GM12872 (cell line): ENCODE results near the gene KCNJ6.

Experiments used
- TF ChIP-seq, protein P1 (sequence below): IDR thresholded peaks from 3 replicates; pipeline ENCODE4 v1.5.1; 2011; ENCODE audit warnings: low read depth, mild to moderate bottlenecking, low read length, moderate library complexity; ENCODE audit not compliant: insufficient read depth

Gene KCNJ6

DNA sequence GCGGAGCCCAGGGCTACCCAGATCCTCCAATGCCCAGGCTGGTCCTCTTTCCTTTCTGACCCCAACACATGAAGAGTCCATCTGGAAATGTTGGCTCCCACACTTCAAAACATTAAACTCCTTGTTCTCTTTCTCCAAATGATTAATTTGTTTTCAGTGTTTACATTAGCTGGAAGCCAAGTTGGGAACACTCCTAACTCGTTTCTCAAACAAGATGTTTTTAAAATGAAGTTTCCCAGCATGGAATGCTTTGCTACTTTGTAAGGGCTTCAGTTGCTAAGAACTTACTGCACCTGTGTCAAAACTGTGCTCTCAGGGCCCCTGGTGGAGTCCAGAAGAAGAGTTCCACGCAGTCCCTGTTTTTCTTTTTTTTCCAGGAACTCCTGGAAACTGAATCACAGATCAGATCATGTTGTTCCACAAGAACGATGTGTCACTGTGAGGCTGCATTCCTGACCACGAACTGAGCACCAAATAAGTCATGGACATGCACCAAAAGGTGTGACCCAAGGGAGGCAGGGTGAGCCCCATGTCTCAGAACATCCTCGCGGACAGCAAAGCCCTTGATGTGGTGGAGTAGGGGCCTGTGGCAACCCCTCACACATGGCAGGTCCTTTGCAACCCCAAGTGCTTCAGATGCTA lies 257.3 kb downstream of the KCNJ6 start:
- TF ChIP-seq, protein P1, sequence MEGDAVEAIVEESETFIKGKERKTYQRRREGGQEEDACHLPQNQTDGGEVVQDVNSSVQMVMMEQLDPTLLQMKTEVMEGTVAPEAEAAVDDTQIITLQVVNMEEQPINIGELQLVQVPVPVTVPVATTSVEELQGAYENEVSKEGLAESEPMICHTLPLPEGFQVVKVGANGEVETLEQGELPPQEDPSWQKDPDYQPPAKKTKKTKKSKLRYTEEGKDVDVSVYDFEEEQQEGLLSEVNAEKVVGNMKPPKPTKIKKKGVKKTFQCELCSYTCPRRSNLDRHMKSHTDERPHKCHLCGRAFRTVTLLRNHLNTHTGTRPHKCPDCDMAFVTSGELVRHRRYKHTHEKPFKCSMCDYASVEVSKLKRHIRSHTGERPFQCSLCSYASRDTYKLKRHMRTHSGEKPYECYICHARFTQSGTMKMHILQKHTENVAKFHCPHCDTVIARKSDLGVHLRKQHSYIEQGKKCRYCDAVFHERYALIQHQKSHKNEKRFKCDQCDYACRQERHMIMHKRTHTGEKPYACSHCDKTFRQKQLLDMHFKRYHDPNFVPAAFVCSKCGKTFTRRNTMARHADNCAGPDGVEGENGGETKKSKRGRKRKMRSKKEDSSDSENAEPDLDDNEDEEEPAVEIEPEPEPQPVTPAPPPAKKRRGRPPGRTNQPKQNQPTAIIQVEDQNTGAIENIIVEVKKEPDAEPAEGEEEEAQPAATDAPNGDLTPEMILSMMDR, result no peak

DNA sequence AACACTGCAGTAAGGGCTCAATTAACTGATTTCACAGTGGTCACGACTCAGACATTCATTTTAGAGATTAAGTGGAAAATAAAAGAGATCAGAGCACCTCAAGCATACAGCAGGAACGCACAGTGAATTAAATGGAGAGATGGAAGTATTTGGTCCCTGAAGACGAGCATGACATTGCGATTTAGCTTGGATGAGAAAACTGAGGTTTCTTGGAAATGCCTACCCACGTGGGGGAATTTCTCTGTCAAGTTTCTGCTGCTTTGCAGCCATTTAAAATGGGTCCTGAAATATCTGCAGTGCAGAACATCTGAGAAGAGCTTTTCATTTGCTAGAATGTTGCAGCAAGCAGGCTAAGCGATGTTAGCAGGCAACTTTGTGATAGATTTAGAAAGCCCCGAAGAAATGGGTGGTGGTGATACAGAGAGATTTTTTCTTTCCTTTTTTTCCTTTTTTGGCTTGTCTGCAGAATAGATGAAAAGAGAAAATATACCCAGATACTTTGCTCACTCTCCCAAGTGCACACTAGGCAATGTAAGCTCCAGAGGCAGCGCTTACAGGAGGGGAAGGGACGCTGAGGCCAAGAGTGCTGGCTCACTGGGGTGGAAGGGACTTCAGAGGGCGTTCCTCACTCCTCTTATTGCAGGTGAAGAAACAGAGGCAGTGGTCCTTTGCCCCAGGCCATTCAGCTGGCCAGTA lies 258.0 kb downstream of the KCNJ6 start:
- TF ChIP-seq, protein P1, result no peak

DNA sequence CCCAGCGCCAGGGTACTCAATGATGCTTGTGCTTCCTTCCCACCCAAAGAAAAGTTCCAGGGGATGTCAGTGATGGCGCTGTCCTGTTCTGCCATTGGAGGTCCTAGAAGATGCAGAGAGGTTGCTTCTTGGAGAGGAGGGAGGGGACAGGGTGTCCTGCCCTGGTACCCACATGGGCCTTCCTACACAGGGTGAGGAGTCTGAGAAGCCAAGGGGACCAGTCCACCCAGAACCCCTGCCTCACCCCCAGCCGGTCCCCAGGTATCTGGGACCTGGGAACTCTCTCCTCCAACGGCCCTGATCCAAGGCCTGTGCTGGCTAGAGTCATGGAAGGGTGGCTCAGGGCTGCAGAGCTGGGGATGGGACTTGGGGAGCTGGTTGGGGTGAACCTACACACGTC lies 259.4 kb downstream of the KCNJ6 start:
- TF ChIP-seq, protein P1, result no peak

DNA sequence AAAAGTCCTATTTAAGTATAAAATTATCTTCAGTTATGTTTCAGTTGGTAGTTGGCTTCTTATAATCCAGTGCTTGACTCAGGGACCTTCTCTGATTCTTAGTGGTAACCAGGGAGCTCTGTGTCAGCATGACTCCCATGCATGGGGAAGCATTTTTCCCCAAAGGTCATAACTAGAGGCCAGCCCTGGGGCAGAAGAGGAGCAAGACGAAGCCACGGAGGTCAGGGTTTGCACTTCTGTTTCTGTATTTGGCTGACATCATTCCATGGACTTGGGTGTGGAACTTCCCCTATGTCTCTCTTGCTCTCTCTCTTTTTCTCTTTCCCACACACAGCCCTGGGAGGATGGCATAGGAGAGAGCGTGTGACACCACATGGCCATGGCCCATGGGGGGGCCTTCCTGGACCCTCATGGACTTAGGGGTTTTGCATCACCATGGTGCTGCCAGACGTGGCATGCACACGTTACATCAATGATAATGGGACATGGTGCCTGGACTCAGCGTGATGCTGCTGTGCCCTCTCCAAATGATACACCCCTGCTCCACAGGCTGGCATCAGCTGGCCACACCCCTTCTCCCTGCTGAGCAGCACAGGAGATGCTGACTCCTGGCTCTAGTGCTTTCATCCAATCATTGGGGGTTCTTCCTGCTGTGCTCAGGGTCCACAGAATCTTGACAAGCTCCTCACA lies 260.5 kb downstream of the KCNJ6 start:
- TF ChIP-seq, protein P1, result no peak

DNA sequence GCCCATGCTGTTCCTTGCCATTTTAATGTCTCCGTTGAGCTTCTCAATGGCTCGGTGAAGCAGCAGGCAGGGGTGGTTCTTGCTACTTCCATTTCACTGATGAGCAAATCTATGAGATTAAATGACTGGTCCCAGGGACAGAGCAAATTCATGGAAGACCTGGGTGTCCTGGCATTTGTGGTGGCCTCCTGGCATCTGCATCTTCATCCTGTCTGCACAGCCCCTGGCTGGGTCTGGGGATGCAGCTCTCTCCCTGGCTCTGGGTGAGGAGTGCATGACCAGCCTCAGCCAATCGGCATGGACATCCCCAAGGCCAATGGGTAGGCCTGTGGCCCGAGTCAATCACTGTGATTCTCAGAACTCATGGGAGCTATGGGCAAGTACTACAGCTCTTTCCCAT lies 261.7 kb downstream of the KCNJ6 start:
- TF ChIP-seq, protein P1, result no peak

DNA sequence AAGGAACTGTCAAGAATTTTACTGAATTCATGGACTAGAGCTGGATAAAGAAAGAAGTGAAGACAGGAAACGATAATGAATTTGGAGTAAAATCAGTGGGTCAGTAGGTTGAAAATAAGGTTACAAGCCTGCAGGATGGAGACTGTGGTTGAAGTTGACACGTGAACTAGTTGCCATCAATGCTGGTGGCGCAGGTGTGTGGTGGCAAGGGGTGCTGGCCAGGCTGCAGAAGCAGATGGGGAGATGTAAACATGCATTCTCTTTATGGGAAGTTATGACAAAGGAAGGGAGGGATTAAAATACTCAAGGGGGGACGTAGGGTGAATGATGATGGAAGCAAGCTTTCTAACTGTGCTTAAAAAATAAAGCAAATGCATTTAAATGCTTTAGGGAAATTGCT lies 263.1 kb downstream of the KCNJ6 start:
- TF ChIP-seq, protein P1, result no peak

DNA sequence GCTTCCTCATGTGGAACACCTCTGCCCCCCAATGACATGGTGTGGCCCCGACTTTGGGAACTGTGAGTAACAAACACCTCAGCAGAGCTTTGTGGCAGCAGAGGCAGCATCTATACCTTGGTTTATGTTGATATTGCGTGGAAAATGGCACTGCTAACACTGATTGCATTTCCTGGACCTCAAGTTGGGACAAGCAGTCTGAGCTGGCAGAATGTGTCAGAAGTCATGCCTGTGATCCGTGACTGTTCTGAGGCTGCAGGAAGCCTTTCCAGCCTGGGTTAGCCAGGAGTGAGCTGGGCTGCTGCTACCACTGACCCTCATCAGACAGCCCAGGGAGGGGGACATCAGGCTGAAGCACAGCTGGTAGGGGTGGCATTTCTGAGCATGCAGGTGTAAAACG lies 268.5 kb downstream of the KCNJ6 start:
- TF ChIP-seq, protein P1, result no peak
